ENCODE data around the gene ITGAE. TPM values are rescaled to one million over a fixed set of nuclear protein-coding genes. Genes with fewer than 3 reads are reported as not detected.
"Not testable (repeated sequence)": the region's sequence is repeated elsewhere in the genome, so short reads cannot be mapped to it uniquely, and the experiment has no call there.

Gene ITGAE
- total and polyA plus RNA-seq, 4 donors: 26.5 to 51.2 (median 42.1) TPM

- H3K4me1 ChIP-seq (ENCODE audit: control insufficient read depth, insufficient read depth, low read length): no peaks in the 10 kb centered on the region
- H3K4me3 ChIP-seq (ENCODE audit: low read depth, low read length): no peak overlapping the region
- no peaks in the 10 kb centered on the region for H3K27me3 ChIP-seq (ENCODE audit: control insufficient read depth, insufficient read depth, low read length)
- 96% methylated on average over 3 of the region's 3 CpGs for whole genome bisulfite sequencing (ENCODE audit: insufficient coverage)
- peaks cover 17% of the 10 kb centered on the region for H3K36me3 ChIP-seq (ENCODE audit: control insufficient read depth, insufficient read depth, low read length)
- no peak for DNase-seq (ENCODE audit: low read depth in 4 of 6, low spot score in 6 of 6)
- H3K9me3 ChIP-seq (ENCODE audit: control insufficient read depth, insufficient read depth, low read length): no peaks in the 10 kb centered on the region
- H3K27ac ChIP-seq (ENCODE audit: low read depth, low read length): no peak overlapping the region
Observed at GRCh38 chr17:3708366-3708765, 92.6 kb downstream of the ITGAE start.

- 100% methylated on average over 1 of the region's 1 CpG for WGBS (ENCODE audit: insufficient coverage)
- H3K27ac ChIP-seq (ENCODE audit: low read depth, low read length); H3K4me1 ChIP-seq (ENCODE audit: control insufficient read depth, insufficient read depth, low read length); H3K9me3 ChIP-seq (ENCODE audit: control insufficient read depth, insufficient read depth, low read length); DNase-seq (ENCODE audit: low read depth in 4 of 6, low spot score in 6 of 6); H3K4me3 ChIP-seq (ENCODE audit: low read depth, low read length); H3K36me3 ChIP-seq (ENCODE audit: control insufficient read depth, insufficient read depth, low read length); H3K27me3 ChIP-seq (ENCODE audit: control insufficient read depth, insufficient read depth, low read length): not testable (repeated sequence)
Observed at GRCh38 chr17:3705718-3705984, 95.3 kb downstream of the ITGAE start.

GRCh38 chr17:3704931-3705717 lies 95.9 kb downstream of the ITGAE start:
- Histone ChIP-seq H3K27ac (ENCODE audit: low read depth, low read length) (no peak overlapping the region), H3K4me1 (ENCODE audit: control insufficient read depth, insufficient read depth, low read length) (no peaks in the 10 kb centered on the region), H3K4me3 (ENCODE audit: low read depth, low read length) (no peak overlapping the region), H3K9me3 (ENCODE audit: control insufficient read depth, insufficient read depth, low read length) (no peaks in the 10 kb centered on the region), H3K36me3 (ENCODE audit: control insufficient read depth, insufficient read depth, low read length) (peaks cover 5% of the 10 kb centered on the region), H3K27me3 (ENCODE audit: control insufficient read depth, insufficient read depth, low read length) (no peaks in the 10 kb centered on the region)
- no peak for DNase-seq (ENCODE audit: low read depth in 4 of 6, low spot score in 6 of 6)
- WGBS (ENCODE audit: insufficient coverage): 82% methylated on average over 10 of the region's 20 CpGs

GRCh38 chr17:3702041-3702539 lies 98.9 kb downstream of the ITGAE start:
- H3K4me3 ChIP-seq (ENCODE audit: low read depth, low read length): not testable (repeated sequence)
- WGBS (ENCODE audit: insufficient coverage): 100% methylated on average over 4 of the region's 7 CpGs

GRCh38 chr17:3699951-3700350 lies 101.0 kb downstream of the ITGAE start:
- no peaks in the 10 kb centered on the region for H3K9me3 ChIP-seq (ENCODE audit: control insufficient read depth, insufficient read depth, low read length)
- no peak overlapping the region for H3K27ac ChIP-seq (ENCODE audit: low read depth, low read length)
- H3K4me3 ChIP-seq (ENCODE audit: low read depth, low read length): no peak overlapping the region
- peaks cover 17% of the 10 kb centered on the region for H3K4me1 ChIP-seq (ENCODE audit: control insufficient read depth, insufficient read depth, low read length)
- peaks cover 25% of the 10 kb centered on the region for H3K27me3 ChIP-seq (ENCODE audit: control insufficient read depth, insufficient read depth, low read length)
- no peak for DNase-seq (ENCODE audit: low read depth in 4 of 6, low spot score in 6 of 6)
- whole genome bisulfite sequencing (ENCODE audit: insufficient coverage): 95% methylated on average over 4 of the region's 4 CpGs
- peaks cover 5% of the 10 kb centered on the region for H3K36me3 ChIP-seq (ENCODE audit: control insufficient read depth, insufficient read depth, low read length)

More at GRCh38 chr17:3702041-3702539, 98.9 kb downstream of the ITGAE start:
- DNase-seq (ENCODE audit: low read depth in 4 of 6, low spot score in 6 of 6); H3K36me3 ChIP-seq (ENCODE audit: control insufficient read depth, insufficient read depth, low read length); H3K9me3 ChIP-seq (ENCODE audit: control insufficient read depth, insufficient read depth, low read length); H3K27ac ChIP-seq (ENCODE audit: low read depth, low read length); H3K27me3 ChIP-seq (ENCODE audit: control insufficient read depth, insufficient read depth, low read length); H3K4me1 ChIP-seq (ENCODE audit: control insufficient read depth, insufficient read depth, low read length): not testable (repeated sequence)

- no CpG with 5 or more reads among the region's 4 CpGs for WGBS (ENCODE audit: insufficient coverage)
- Histone ChIP-seq H3K36me3 (ENCODE audit: control insufficient read depth, insufficient read depth, low read length) (peaks cover 5% of the 10 kb centered on the region), H3K27me3 (ENCODE audit: control insufficient read depth, insufficient read depth, low read length) (peaks cover 38% of the 10 kb centered on the region), H3K27ac (ENCODE audit: low read depth, low read length) (no peak overlapping the region), H3K4me3 (ENCODE audit: low read depth, low read length) (no peak overlapping the region), H3K4me1 (ENCODE audit: control insufficient read depth, insufficient read depth, low read length) (peaks cover 24% of the 10 kb centered on the region), H3K9me3 (ENCODE audit: control insufficient read depth, insufficient read depth, low read length) (no peaks in the 10 kb centered on the region)
- no peak for DNase-seq (ENCODE audit: low read depth in 4 of 6, low spot score in 6 of 6)
Observed at GRCh38 chr17:3698139-3698538, 102.8 kb downstream of the ITGAE start.

- peak in 2 of 6 donors; percentile 13 to 49 for DNase-seq (ENCODE audit: low read depth in 4 of 6, low spot score in 6 of 6)
- Histone ChIP-seq H3K36me3 (ENCODE audit: control insufficient read depth, insufficient read depth, low read length) (peaks cover 2% of the 10 kb centered on the region), H3K4me1 (ENCODE audit: control insufficient read depth, insufficient read depth, low read length) (peaks cover 24% of the 10 kb centered on the region), H3K27me3 (ENCODE audit: control insufficient read depth, insufficient read depth, low read length) (peaks cover 42% of the 10 kb centered on the region), H3K9me3 (ENCODE audit: control insufficient read depth, insufficient read depth, low read length) (no peaks in the 10 kb centered on the region), H3K4me3 (ENCODE audit: low read depth, low read length) (no peak overlapping the region), H3K27ac (ENCODE audit: low read depth, low read length) (no peak overlapping the region)
- WGBS (ENCODE audit: insufficient coverage): 70% methylated on average over 7 of the region's 12 CpGs
Observed at GRCh38 chr17:3697103-3697476, 103.9 kb downstream of the ITGAE start.

GRCh38 chr17:3695723-3696411 lies 105.1 kb downstream of the ITGAE start, which contains the start of gene P2RX5:
P2RX5 (minus strand) TSS chr17:3696155; CDS start chr17:3696005, 150 bp downstream.
- Histone ChIP-seq H3K36me3 (ENCODE audit: control insufficient read depth, insufficient read depth, low read length) (peaks cover 2% of the 10 kb centered on the region), H3K4me3 (ENCODE audit: low read depth, low read length) (peak within 1 kb of the TSS; percentile 24), H3K27me3 (ENCODE audit: control insufficient read depth, insufficient read depth, low read length) (peaks cover 42% of the 10 kb centered on the region), H3K4me1 (ENCODE audit: control insufficient read depth, insufficient read depth, low read length) (peaks cover 24% of the 10 kb centered on the region), H3K27ac (ENCODE audit: low read depth, low read length) (no peak within 1 kb of the TSS), H3K9me3 (ENCODE audit: control insufficient read depth, insufficient read depth, low read length) (no peaks in the 10 kb centered on the region)
- WGBS (ENCODE audit: insufficient coverage): under 1% methylated on average over 51 of the region's 65 CpGs
- peak in 2 of 6 donors; percentile 32 to 46 for DNase-seq (ENCODE audit: low read depth in 4 of 6, low spot score in 6 of 6)

GRCh38 chr17:3695129-3695722 lies 105.8 kb downstream of the ITGAE start:
- H3K9me3 ChIP-seq (ENCODE audit: control insufficient read depth, insufficient read depth, low read length): no peaks in the 10 kb centered on the region
- peaks cover 42% of the 10 kb centered on the region for H3K27me3 ChIP-seq (ENCODE audit: control insufficient read depth, insufficient read depth, low read length)
- no peak overlapping the region for H3K27ac ChIP-seq (ENCODE audit: low read depth, low read length)
- H3K4me3 ChIP-seq (ENCODE audit: low read depth, low read length): peak overlapping the region; percentile 24
- H3K4me1 ChIP-seq (ENCODE audit: control insufficient read depth, insufficient read depth, low read length): peaks cover 24% of the 10 kb centered on the region
- DNase-seq (ENCODE audit: low read depth in 4 of 6, low spot score in 6 of 6): no peak
- peaks cover 7% of the 10 kb centered on the region for H3K36me3 ChIP-seq (ENCODE audit: control insufficient read depth, insufficient read depth, low read length)
- 19% methylated on average over 12 of the region's 17 CpGs for WGBS (ENCODE audit: insufficient coverage)

All from spinal cord (tissue), 10 donors.